NCI-H146 (cell line): ENCODE data around the gene ANKIB1.
"Not testable (repeated sequence)": the region's sequence is repeated elsewhere in the genome, so short reads cannot be mapped to it uniquely, and the experiment has no call there.

Experiments
- DNase-seq: peaks from one replicate; lab custom pipeline; 2025; lab: John Stamatoyannopoulos, UW

Gene ANKIB1

GRCh38 chr7:92330835-92331438, 85.2 kb downstream of the ANKIB1 start:
- DNase-seq, result no peak

- DNase-seq, result no peak
These were observed 85.7 kb downstream of the ANKIB1 start for GRCh38 chr7:92331508-92331907.

GRCh38 chr7:92332782-92333181, 87.0 kb downstream of the ANKIB1 start:
- no peak for DNase-seq

- DNase-seq, result no peak
These were observed 88.1 kb downstream of the ANKIB1 start for GRCh38 chr7:92333866-92334265.

DNA sequence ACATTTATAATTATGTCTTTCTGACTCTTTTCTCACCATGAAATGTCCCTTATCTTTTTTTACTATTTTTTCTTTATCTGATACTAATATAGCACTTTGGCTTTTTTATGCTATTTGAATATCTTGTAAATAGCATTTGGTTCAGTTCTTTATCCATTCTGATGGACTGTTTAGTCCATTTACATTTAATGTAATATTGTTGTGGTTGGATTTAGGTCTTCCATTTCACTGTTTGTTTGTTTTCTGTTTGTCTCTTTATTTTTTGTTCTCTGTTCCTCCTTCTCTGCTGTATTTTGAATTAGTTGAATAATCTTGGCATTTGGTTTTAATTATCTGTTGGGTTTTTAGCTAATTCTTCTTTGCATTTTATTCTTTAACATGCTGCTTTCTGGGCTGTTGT, 89.8 kb downstream of the ANKIB1 start:
- no peak for DNase-seq

DNA sequence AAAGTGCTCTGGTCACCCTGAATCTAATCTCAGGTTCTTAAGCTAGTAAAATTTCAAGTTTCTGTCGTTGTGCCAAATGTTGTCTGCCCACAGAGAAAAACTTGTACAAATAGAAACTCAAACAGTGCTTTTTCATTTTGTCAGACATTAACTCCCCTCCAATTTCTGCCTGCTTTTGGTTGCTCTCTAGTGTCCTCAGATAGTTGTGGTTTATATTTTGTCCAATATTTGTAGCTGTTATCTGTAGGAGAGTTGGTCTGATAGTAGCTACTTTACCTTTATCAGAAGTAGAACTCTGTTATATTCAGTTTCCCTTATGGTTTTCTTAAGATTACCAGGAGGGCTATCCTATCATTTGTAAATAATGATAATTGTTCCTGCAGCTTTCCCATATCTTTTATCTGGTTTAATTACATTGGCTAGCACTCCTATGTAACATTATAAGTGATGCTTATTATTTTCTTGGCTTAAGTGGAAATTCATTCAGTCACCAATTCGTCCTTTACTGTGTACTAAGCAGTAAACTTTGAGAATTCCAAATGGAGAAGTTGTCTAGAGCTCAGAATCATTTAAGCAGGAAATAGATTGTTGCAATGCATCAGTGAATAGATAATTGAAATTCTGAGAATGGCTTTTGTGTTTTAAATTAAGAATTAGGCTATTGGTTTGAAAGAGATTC, 91.0 kb downstream of the ANKIB1 start:
- no peak for DNase-seq

- no peak for DNase-seq
These were observed 94.2 kb downstream of the ANKIB1 start for GRCh38 chr7:92340016-92340415.

- DNase-seq, result no peak
These were observed 97.9 kb downstream of the ANKIB1 start for GRCh38 chr7:92343714-92344113.

DNA sequence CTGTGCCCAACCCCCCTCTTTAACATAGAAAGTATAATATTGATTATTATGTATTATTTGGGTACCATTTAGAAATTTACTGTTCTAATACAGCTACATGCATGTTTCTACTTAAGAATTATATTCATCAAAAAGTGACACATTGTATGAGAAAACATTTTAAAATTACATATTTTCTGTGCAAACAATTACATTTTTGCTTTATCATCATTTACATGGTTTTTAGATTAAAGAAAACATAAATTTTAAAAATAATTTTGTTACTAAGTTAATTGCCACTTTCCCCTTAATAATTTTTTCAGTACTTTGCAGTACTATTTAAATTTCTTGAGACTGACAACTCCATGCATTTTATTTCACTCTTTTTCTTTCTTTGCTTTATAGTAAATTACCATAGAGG, 106.2 kb downstream of the ANKIB1 start:
- no peak for DNase-seq

GRCh38 chr7:92354214-92354613, 108.4 kb downstream of the ANKIB1 start:
- no peak for DNase-seq

DNA sequence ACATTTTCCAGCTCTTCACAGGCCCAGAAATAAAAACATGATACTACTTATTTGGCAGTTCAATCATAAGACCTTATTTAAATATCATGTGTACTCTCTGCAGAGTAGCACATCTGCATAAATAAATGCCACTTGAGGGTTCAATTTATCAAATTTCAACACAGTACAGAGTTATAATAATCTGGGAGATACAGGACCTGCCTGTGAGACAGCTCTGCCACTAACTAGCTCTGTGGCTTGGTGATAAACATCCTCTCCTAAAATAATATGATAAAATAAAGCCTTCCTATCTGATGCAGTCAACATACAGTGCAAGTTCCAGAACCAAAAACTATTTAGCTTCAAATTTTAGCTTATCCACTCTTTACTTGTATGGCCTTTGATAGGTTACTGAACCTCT, 110.6 kb downstream of the ANKIB1 start:
- no peak for DNase-seq

DNA sequence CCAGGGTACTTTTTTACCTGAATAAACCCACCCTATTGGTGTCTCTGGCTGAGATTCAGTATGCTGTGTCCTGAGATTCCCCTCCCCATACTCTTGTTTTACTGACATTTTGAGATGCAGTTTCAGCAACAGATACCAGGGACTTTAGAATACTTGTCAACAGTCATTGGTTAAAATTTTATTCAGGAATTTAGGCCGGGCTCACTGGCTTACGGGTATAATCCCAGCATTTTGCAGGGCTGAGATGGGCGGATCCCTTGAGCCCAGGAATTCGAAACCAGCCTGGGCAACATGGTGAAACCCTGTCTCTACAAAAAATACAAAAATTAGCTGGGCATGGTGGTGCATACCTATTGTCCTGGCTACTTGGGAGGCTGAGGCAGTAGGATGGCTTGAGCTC, 111.5 kb downstream of the ANKIB1 start:
- no peak for DNase-seq

- not testable (repeated sequence) for DNase-seq
These were observed 113.4 kb downstream of the ANKIB1 start for GRCh38 chr7:92359179-92359578.

GRCh38 chr7:92359801-92360200, 114.0 kb downstream of the ANKIB1 start:
- DNase-seq, result no peak

DNA sequence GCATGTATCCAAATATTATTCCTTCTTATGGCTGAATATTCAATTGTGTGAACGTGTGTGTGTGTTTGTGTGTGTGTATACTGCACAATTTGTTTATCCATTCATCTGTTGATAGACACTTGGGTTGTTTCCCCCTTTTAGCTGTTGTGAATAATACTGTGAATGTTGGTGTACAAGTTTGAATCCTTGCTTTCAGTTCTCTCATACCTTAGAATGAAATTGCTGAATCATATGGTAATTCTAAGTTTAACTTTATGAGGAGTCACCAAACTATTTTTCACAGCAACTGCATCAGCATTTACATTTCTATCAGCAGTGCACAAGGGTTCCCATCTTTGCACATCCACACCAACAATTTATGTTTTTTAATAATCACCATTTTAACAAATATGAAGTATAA, 114.6 kb downstream of the ANKIB1 start:
- DNase-seq, result no peak

- DNase-seq, result no peak
These were observed 116.4 kb downstream of the ANKIB1 start for GRCh38 chr7:92362131-92362530.

- no peak for DNase-seq
These were observed 121.0 kb downstream of the ANKIB1 start for GRCh38 chr7:92366730-92367129.

DNA sequence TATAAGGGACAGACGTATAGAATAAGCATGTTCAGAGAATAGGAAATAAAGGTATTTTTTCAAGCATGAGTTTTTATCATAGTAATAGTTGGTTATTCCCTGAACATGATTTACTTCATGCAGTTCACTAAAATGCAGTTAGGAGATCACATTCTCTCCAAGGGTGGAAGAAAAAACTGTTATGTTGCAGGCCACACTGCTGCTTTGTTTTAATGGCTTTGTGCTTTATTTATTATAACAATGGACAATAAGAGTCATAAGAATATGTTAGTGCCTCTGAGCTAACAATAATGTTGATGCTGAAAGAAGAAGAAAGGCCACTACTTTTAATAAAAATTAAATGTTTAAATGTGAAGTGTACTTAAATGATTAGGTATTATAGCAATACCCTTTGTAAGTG, 123.0 kb downstream of the ANKIB1 start:
- DNase-seq, result no peak

DNA sequence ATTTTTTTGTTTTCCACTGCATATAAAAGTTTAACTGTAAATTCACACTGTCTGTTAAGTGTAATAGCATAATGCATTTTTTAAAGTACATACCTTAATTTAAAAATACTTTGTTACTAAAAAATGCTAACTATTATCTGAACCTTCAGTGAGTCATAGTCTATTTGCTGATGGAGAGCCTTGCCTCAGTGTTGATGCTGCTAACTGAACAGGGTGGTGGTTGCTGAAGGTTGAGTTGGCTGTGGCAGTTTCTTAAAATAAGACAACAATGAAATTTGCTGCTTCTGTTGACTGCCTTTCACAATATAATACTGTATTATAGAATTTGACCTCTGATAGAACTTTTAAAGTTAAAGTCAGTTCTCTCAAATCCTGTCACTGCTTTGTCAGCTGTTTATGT, 129.2 kb downstream of the ANKIB1 start:
- no peak for DNase-seq

DNA sequence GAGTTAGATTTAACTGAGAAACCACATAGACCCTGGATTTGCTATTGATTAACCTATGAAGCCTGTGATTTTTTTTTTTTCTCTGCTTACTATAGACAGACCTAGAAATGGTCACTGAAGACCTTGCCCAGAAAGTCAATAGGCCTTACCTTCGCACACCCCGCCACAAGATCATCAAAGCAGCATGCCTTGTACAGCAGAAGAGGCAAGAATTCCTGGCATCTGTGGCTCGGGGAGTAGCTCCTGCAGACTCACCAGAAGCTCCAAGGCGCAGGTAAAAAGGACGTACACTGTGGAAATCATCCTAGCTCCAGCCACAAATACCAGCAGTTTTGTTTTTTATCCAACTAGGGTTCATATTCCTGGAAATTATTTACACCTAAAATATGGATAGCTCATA, 145.3 kb downstream of the ANKIB1 start:
- no peak for DNase-seq

- no peak for DNase-seq
These were observed 151.8 kb downstream of the ANKIB1 start for GRCh38 chr7:92397542-92397941.

DNA sequence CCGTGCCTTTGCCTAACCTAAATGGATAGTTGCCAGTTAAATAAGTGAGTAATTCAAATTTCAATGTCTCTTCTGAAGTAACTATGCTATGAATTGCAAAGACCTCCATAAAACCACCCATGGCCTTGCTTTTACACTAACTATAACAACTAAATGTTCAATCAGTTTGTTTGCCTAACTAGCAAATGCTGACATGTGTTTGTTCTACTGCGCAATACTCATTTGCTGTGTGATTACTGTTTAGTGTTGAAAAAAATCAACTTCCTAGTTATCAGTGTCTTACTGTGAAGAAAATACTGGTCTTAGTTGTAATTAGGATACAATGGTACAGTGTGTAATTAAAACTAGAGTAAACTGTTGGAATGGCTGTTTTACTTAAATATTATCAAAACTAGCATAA, 154.2 kb downstream of the ANKIB1 start:
- DNase-seq, result no peak

DNA sequence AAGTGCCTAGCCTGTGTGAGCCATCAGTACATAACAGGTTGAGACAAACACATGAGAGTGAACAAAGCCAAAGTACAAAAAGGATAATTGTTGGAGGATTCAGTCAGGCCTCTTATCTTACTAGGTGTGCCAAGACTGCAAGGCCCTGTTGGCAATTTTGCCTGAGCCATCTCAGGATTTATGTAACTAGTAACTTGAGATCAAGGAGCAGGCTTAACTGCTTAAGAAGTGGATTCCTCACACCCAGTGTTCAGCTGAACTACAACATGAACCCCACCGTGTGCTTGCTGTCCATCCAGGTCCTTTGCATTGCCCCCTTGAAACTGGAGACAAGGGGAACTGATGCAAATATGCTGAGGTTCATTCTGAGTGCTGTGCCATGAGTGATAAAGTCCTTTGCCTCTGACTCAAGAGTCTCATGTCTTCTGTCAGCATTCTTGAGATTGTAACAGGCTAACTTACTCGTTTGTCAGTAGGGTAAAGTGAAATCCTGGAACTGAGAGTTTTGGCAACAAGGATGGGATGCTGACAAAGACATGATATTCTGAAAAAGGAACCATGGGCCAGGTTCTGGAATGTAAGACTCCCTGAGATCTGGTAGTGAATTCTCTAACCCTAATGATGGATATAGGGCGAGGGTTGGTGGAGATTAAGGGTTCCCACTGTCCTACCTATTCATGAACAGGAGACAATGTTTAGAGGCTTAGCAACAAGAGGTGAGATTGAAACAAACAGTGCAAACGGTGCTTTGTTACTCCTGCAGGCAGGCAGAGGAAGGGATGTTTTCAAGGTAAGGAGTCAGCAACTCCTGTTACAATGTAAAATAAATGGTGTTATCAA, 157.4 kb downstream of the ANKIB1 start:
- DNase-seq, result no peak
